ENCODE results near the gene CLEC9A. TPM values are rescaled to one million over a fixed set of nuclear protein-coding genes. Genes with fewer than 3 reads are reported as not detected.
A peak's percentile ranks its signal among the peaks of the same experiment; 100 is the strongest.

The CLEC9A gene
- total RNA-seq (2011; cell fraction: chromatin; rRNA removed; ENCODE audit: low replicate concordance): not detected in 2 replicates
- total RNA-seq (2011; cell fraction: nucleolus; rRNA removed): not detected in 2 replicates
- total RNA-seq (2011; cell fraction: nucleoplasm; rRNA removed): not detected in 2 replicates
- total RNA-seq (2014; rRNA removed) (not detected in 2 replicates), total RNA-seq (2014; rRNA removed; fragmentation: Illumina TruSeq; extraction: Trizol) (not detected in 2 replicates), total RNA-seq (2015; rRNA removed; fragmentation: Illumina TruSeq; extraction: Trizol) (not detected in 2 replicates), total RNA-seq (2021) (not detected in 2 replicates), polyA plus RNA-seq (2011; rRNA removed) (not detected in 2 replicates), polyA plus RNA-seq (2014; fragmentation: Illumina TruSeq; extraction: Trizol) (not detected in 2 replicates), polyA plus RNA-seq (2014; fragmentation: Nextera tagmentation; extraction: Ambion mirVana) (not detected), polyA plus RNA-seq (2014; rRNA removed) (not detected in 2 replicates), polyA minus RNA-seq (2011; rRNA and poly(A)+ RNA removed) (not detected in 2 replicates), Bru-seq, nascent RNA (not detected), BruChase-seq, experiment 1, labeled RNA remaining after a 2-hour chase (percentile 6 among the genes with signal in this experiment), BruChase-seq, experiment 2, labeled RNA remaining after a 6-hour chase (not detected)
- polyA plus RNA-seq (2011; cell fraction: cytosol; rRNA removed): not detected in 2 replicates
- not detected in 2 replicates for polyA plus RNA-seq (2011; cell fraction: nucleus; rRNA removed)
- not detected in 2 replicates for polyA plus RNA-seq (2012)
- polyA minus RNA-seq (2011; cell fraction: cytosol; rRNA and poly(A)+ RNA removed): not detected in 2 replicates
- not detected in 2 replicates for polyA minus RNA-seq (2011; cell fraction: nucleus; rRNA and poly(A)+ RNA removed)
- long read RNA-seq, experiment 1: 0 reads
- long read RNA-seq, experiment 2: 0 reads
- long read RNA-seq, experiment 3: 0 reads

DNA sequence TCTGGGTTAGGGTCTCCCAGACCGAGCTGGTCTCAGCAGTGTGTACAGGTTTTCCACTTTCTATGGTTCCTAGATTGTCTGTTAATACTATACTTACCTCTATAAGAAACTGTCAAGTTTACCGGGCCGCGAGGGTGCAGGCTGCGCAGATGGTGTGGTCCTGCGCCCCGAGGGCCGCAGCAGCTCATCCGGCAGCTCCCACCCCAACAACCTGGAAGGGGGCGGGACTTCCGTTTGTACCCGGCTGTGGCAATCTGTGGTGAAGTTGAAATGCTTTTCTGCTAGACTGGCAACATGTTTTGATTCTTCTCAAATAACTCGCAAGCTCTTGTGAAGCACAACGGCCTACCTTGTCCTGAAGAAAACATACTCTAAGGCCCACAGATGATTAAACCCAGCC lies at the start of gene CLEC9A:
TSS of gene CLEC9A (plus strand) at position 237 of the 400 bp plus-strand sequence. CDS start 22,006 bp downstream, outside the sequence.
- Histone ChIP-seq H2AFZ (ENCODE audit: low read depth, low read length) (no peak within 1 kb of the TSS), H3K9me3 (replicated peaks; ENCODE audit: control insufficient read depth, insufficient read depth, low read depth, low read length) (no peaks in the 10 kb centered on the region), H3K4me2 (ENCODE audit: insufficient read depth, low read length) (no peak within 1 kb of the TSS), H3K27me3 (ENCODE audit: control insufficient read depth in 2 of 2, insufficient read depth in 2 of 2, low read length in 2 of 2) (no peaks in the 10 kb centered on the region), H3K9ac (ENCODE audit: insufficient read depth in 1 of 2, low read depth in 2 of 2, low read length in 2 of 2) (no peak within 1 kb of the TSS), H3K36me3 (ENCODE audit: control insufficient read depth, insufficient read depth, low read length) (no peaks in the 10 kb centered on the region), H3K27ac (ENCODE audit: extremely low read depth, low read depth, low read length) (no peak within 1 kb of the TSS), H4K20me1 (replicated peaks; ENCODE audit: control insufficient read depth, insufficient read depth, low read length) (no peaks in the 10 kb centered on the region), H3K79me2 (ENCODE audit: control insufficient read depth, insufficient read depth, low read length) (no peaks in the 10 kb centered on the region), H3K9me1 (ENCODE audit: control insufficient read depth, insufficient read depth, low read length) (no peaks in the 10 kb centered on the region), H3K4me3 (no peak within 1 kb of the TSS), H3K4me1 (replicated peaks in 1 of 2; ENCODE audit: control insufficient read depth in 2 of 2, insufficient read depth in 2 of 2, low read length in 2 of 2) (no peaks in the 10 kb centered on the region)
- BruUV-seq (replicated peaks): no TSS peak
- ATAC-seq (no peak), DNase-seq (ENCODE audit: extremely low read depth in 1 of 4, low spot score in 3 of 4) (no peak), FAIRE-seq (no peak)
- intact Hi-C loops (cut with micrococcal nuclease): loop anchor here (5.0 kb wide), 1 partner anchor 107 kb away; no protein-coding TSS in a partner anchor
- WGBS (ENCODE audit: insufficient coverage, low coverage, missing lambda C conversion rate): 18% methylated on average over 10 of the region's 14 CpGs
- in situ Hi-C loops (cut with MboI): no loop called here
- CTCF ChIA-PET (ENCODE audit: low intra/inter-chr PET ratio): no interaction called here
- POLR2A ChIA-PET: no interaction called here
- TF ChIP-seq TCF3 (CRISPR knock-in tag; IDR thresholded peaks at IDR 0.05) (no peak), NEUROD1 (IDR thresholded peaks at IDR 0.05; ENCODE audit: borderline replicate concordance, low read depth, low read length, partially characterized antibody) (no peak), MEF2A (IDR thresholded peaks at IDR 0.05; ENCODE audit: control insufficient read depth, low read depth, low read length) (no peak), ZNF347 (CRISPR knock-in tag; IDR thresholded peaks at IDR 0.05; ENCODE audit: low read depth) (no peak)
- TF ChIP-seq, protein P1, sequence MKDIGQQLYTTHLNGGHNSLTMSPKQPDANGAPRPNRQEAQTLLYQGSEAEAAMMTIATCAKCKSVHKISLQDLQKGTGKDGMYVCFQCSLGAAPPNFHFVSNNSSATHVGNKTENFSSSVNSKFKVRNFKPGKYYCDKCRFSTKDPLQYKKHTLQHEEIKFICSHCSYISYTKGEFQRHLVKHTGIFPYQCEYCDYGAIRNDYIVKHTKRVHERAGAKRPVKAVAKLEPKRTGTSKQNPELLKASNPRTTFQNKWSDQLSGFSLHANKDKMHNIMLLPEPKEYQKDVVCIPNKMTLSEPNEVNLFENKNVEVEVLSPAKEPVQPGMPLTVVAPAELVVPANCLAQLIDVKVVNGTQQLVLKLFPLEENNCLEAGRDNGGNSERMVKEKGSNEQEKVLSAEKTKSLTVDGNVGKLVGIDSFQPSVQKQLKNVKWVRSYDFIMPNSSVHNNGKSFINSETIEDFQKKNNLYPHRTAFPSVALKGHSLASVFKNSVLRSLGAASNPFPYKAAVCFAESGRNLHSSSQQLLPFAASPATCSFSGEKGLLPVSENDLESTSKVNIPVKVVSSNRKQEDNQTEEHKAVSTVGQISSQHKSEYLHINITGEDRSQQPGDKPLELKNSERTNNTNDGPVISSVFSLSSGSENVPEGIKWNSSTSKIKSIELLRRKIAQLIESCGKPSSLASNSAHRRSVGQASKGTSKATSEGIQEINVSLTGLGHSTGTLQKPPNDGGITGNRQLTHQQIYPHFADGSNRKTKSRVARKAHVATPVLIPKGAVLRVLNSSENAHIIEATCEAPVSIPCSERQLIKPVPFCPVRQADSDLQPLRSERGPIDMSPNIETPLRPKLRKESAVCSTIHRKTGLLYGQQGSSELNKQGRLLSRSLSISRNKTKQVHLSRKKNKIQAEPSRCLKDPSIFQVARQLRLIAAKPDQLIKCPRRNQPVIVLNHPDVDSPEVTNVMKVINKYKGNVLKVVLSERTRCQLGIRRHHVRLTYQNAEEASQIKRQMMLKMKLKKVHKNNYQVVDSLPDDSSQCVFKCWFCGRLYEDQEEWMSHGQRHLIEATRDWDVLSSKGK (CRISPR knock-in tag; IDR thresholded peaks at IDR 0.05): no peak
